ENCODE measurements around the gene SLC22A4. TPM values are rescaled to one million over a fixed set of nuclear protein-coding genes. Genes with fewer than 3 reads are reported as not detected.

SLC22A4 gene
- polyA plus RNA-seq, 2 of the 4 experiments (the other 2 are of a cell fraction), result 3.2 to 4.6 TPM

GRCh38 chr5:132294728-132295504 lies 722 bp downstream of the SLC22A4 start:
- DNase-seq (ENCODE audit: low read depth in 1 of 2, low spot score in 1 of 2) (peak; percentile 79 to 83), FAIRE-seq (no peak), ATAC-seq (peak; percentile 61)
- Histone ChIP-seq H3K4me3 (peak overlapping the region; percentile 65), H3K9me3 (no peaks in the 10 kb centered on the region), H3K4me2 (peak overlapping the region; percentile 82), H3K4me1 (peaks cover 34% of the 10 kb centered on the region), H3K27ac (peak overlapping the region; percentile 95 to 99)
- peak; percentile 26; the same call in 1 of the 2 replicates for TF ChIP-seq FOSL2 (IDR thresholded peaks at IDR 0.05)
- peak; percentile 85 for TF ChIP-seq FOSL2 (CRISPR knock-in tag; IDR thresholded peaks at IDR 0.05)
- TF ChIP-seq CHD2 (IDR thresholded peaks at IDR 0.05; ENCODE audit: low read length, partially characterized antibody), result peak; percentile 30
- TF ChIP-seq JUNB (IDR thresholded peaks at IDR 0.05), result 0 out of 2 replicates have a peak, but pooled peaks have one; percentile 31
- TF ChIP-seq TP53 (CRISPR knock-in tag; IDR thresholded peaks at IDR 0.05), result no peak
- TF ChIP-seq ZC3H11A (IDR thresholded peaks at IDR 0.05), result no peak
- peak; percentile 45; the same call in 1 of the 2 replicates for TF ChIP-seq GATA3 (IDR thresholded peaks at IDR 0.05; ENCODE audit: borderline replicate concordance)
- TF ChIP-seq JUN (IDR thresholded peaks at IDR 0.05), result peak in 1 of 2 experiments; percentile 67; a peak in 2 of 5 replicates
- TF ChIP-seq EP300 (IDR thresholded peaks at IDR 0.05), result peak in 1 of 2 experiments; percentile 47; a peak in 1 of 5 replicates
- TF ChIP-seq CEBPB (IDR thresholded peaks at IDR 0.05), result peak in 1 of 2 experiments; percentile 32; a peak in 1 of 4 replicates
- peak; percentile 20; the same call in 1 of the 2 replicates for TF ChIP-seq MAX (IDR thresholded peaks at IDR 0.05)
- peak; percentile 55; the same call in 1 of the 2 replicates for TF ChIP-seq BHLHE40 (IDR thresholded peaks at IDR 0.05; ENCODE audit: low read depth, low read length)
- POLR2A ChIA-PET, result interaction anchor here (1.2 to 3.2 kb wide), 11 partner anchors 8 to 230 kb away, joined by 3 to 81 read pairs (median 10); partner anchors contain the start of genes IRF1, P4HA2 and SLC22A5
- CTCF ChIA-PET, result interaction anchor here (0.5 to 2.3 kb wide), 9 partner anchors 21 to 682 kb away, joined by 3 to 9 read pairs (median 4); partner anchors contain the start of gene IRF1
- under 1% methylated on average over 15 of the region's 50 CpGs for WGBS (ENCODE audit: missing lambda C conversion rate)

- FAIRE-seq, result no peak
- H3K27ac ChIP-seq, result peak overlapping the region; percentile 95 to 99
- H3K4me3 ChIP-seq, result peak overlapping the region; percentile 65
Observed at GRCh38 chr5:132295505-132296411, 1.6 kb downstream of the SLC22A4 start.

GRCh38 chr5:132296412-132297016 lies 2.3 kb downstream of the SLC22A4 start:
- H3K9me3 ChIP-seq, result no peaks in the 10 kb centered on the region
- ChIA-PET POLR2A (interaction anchor here (0.7 kb wide), 1 partner anchor 200 kb away, joined by 3 read pairs; no protein-coding TSS in a partner anchor), CTCF (interaction anchor here (1.2 to 2.4 kb wide), 7 partner anchors 11 to 60 kb away, joined by 3 to 9 read pairs (median 4); no protein-coding TSS in a partner anchor)
- peak overlapping the region; percentile 65; the same call in 1 of the 3 replicates for H3K4me3 ChIP-seq
- H3K4me2 ChIP-seq, result peak overlapping the region; percentile 82
- ATAC-seq (no peak), DNase-seq (ENCODE audit: low read depth in 1 of 2, low spot score in 1 of 2) (no peak), FAIRE-seq (no peak)
- H3K4me1 ChIP-seq, result peaks cover 47% of the 10 kb centered on the region
- WGBS (ENCODE audit: missing lambda C conversion rate), result 97% methylated on average over 6 of the region's 8 CpGs
- peak overlapping the region; percentile 95 to 99; a peak in 3 of 6 replicates for H3K27ac ChIP-seq
- TF ChIP-seq KDM5A (IDR thresholded peaks at IDR 0.05) (no peak), CTCF (IDR thresholded peaks at IDR 0.05) (no peak), MYC (IDR thresholded peaks at IDR 0.05; ENCODE audit: borderline replicate concordance, low read length) (no peak), HMGXB4 (CRISPR knock-in tag; IDR thresholded peaks at IDR 0.05; ENCODE audit: borderline replicate concordance) (no peak), MAX (IDR thresholded peaks at IDR 0.05) (no peak), BCL3 (IDR thresholded peaks at IDR 0.05) (no peak), ESRRA (IDR thresholded peaks at IDR 0.05; ENCODE audit: borderline replicate concordance, low read length) (no peak), USF2 (IDR thresholded peaks at IDR 0.05) (no peak)

More at GRCh38 chr5:132295505-132296411, 1.6 kb downstream of the SLC22A4 start:
- DNase-seq (ENCODE audit: low read depth in 1 of 2, low spot score in 1 of 2) (no peak), ATAC-seq (no peak; a peak in 1 of 6 replicates)
- H3K9me3 ChIP-seq, result no peaks in the 10 kb centered on the region
- CTCF ChIA-PET, result interaction anchor here (0.5 to 2.4 kb wide), 8 partner anchors 15 to 681 kb away, joined by 3 to 9 read pairs (median 4); no protein-coding TSS in a partner anchor
- TF ChIP-seq FOXS1 (CRISPR knock-in tag; IDR thresholded peaks at IDR 0.05) (no peak), KDM1A (IDR thresholded peaks at IDR 0.05; ENCODE audit: low read depth) (no peak), ZSCAN20 (CRISPR knock-in tag; IDR thresholded peaks at IDR 0.05) (no peak), JUN (IDR thresholded peaks at IDR 0.05) (no peak), MYC (IDR thresholded peaks at IDR 0.05; ENCODE audit: borderline replicate concordance, low read length) (no peak), CHD4 (IDR thresholded peaks at IDR 0.05; ENCODE audit: borderline replicate concordance) (no peak), RCOR1 (IDR thresholded peaks at IDR 0.05; ENCODE audit: low read depth, low read length) (no peak), FOSL2 (IDR thresholded peaks at IDR 0.05) (no peak), FOSL2 (CRISPR knock-in tag; IDR thresholded peaks at IDR 0.05) (no peak), PHF8 (IDR thresholded peaks at IDR 0.05; ENCODE audit: borderline replicate concordance, low read depth) (no peak), MAZ (IDR thresholded peaks at IDR 0.05; ENCODE audit: borderline replicate concordance, low read depth, low read length) (no peak)
- 77% methylated on average over 8 of the region's 8 CpGs for WGBS (ENCODE audit: missing lambda C conversion rate)
- POLR2A ChIA-PET, result interaction anchor here (0.7 kb wide), 1 partner anchor 201 kb away, joined by 3 read pairs; no protein-coding TSS in a partner anchor
- H3K4me1 ChIP-seq, result peaks cover 40% of the 10 kb centered on the region
- H3K4me2 ChIP-seq, result peak overlapping the region; percentile 82

Data from A549 (cell line).